GM12801 (cell line): Measurements from ENCODE around the gene CCR8.

Experiments used
- TF ChIP-seq, protein P1 (sequence below): IDR thresholded peaks from one replicate; pipeline ENCODE4 v1.5.1; 2011; ENCODE audit warnings: control low read depth; ENCODE audit not compliant: insufficient read length; ENCODE audit errors: extremely low read depth

Gene CCR8

GRCh38 chr3:39294446-39295183 is 34.9 kb upstream of the CCR8 start:
- TF ChIP-seq, protein P1, sequence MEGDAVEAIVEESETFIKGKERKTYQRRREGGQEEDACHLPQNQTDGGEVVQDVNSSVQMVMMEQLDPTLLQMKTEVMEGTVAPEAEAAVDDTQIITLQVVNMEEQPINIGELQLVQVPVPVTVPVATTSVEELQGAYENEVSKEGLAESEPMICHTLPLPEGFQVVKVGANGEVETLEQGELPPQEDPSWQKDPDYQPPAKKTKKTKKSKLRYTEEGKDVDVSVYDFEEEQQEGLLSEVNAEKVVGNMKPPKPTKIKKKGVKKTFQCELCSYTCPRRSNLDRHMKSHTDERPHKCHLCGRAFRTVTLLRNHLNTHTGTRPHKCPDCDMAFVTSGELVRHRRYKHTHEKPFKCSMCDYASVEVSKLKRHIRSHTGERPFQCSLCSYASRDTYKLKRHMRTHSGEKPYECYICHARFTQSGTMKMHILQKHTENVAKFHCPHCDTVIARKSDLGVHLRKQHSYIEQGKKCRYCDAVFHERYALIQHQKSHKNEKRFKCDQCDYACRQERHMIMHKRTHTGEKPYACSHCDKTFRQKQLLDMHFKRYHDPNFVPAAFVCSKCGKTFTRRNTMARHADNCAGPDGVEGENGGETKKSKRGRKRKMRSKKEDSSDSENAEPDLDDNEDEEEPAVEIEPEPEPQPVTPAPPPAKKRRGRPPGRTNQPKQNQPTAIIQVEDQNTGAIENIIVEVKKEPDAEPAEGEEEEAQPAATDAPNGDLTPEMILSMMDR: no peak

GRCh38 chr3:39295184-39295775 is 34.2 kb upstream of the CCR8 start:
- TF ChIP-seq, protein P1: no peak

- TF ChIP-seq, protein P1: no peak
Measured at GRCh38 chr3:39296197-39297077, 33.1 kb upstream of the CCR8 start.

DNA sequence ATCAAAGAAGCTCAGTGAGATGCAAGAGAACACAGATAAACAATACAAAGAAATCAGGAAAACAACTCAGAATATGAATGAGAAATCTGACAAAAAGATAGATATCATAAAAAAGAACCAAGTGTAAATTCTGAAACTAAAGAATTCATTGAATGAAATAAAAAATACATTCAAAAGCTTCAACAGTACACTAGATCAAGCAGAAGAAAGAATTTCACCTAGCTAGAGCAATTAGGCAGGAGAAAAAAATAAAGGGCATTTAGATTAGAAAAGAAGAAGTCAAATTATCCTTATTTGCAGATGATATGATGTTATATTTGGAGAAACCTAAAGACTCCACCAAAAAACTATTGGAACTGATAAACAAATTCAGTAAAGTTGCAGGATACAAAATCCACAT is 30.2 kb upstream of the CCR8 start:
- TF ChIP-seq, protein P1: no peak

- TF ChIP-seq, protein P1: no peak
Measured at GRCh38 chr3:39302178-39302577, 27.3 kb upstream of the CCR8 start.

- TF ChIP-seq, protein P1: no peak
Measured at GRCh38 chr3:39313289-39313688, 16.2 kb upstream of the CCR8 start.

DNA sequence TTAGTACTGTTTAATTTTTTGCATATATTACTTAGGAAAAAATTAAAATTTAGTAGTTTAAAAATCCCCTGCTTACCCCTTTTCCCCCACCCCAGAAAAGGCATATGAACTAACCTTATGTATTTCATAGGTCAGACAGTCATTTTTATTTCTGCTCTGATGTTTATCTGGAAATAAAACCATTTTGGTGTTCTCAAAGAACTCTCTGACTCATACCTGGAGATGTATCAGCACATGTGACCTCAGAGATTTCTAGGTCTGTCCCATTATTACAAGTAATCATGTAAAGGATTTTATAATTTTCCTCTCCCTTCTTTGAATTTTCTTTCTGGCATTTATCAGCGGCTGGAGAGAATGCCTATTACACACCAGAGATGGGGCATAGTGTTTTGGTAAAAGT is 14.1 kb upstream of the CCR8 start:
- TF ChIP-seq, protein P1: no peak
